Spleen (tissue), 11 donors: Measurements from ENCODE around the gene ARF3. TPM values are rescaled to one million over a fixed set of nuclear protein-coding genes. Genes with fewer than 3 reads are reported as not detected.

ENCODE experiments used
- DNase-seq: peaks from one replicate; pipeline ENCODE4 v3.0.0-alpha.2; 2020
- H3K27ac ChIP-seq, 8 donors: fragments of 200-600 bp; sonication (generic) in 7 of 8; 1 replicate in 4 of 8; 2 replicates in 4 of 8; pipeline versions ENCODE4 v1.5.0 to v1.8.0; 2016 to 2021; ENCODE audit warnings: inconsistent platforms in 4 of 8, mild to moderate bottlenecking in 4 of 8, moderate library complexity in 1 of 8
- H3K27me3 ChIP-seq, 7 donors: fragments of 200-600 bp; sonication (generic) in 6 of 7; replicated peaks in 1 of 7; 1 replicate in 4 of 7; 2 replicates in 3 of 7; pipeline versions ENCODE4 v1.5.0 to v1.8.0; 2016 to 2021; ENCODE audit warnings: inconsistent platforms in 3 of 7, mild to moderate bottlenecking in 1 of 7
- H3K36me3 ChIP-seq, 6 donors: fragments of 200-600 bp; sonication (generic) in 5 of 6; 1 replicate in 4 of 6; 2 replicates in 2 of 6; pipeline versions ENCODE4 v1.5.0 to v1.8.0; 2016 to 2021; ENCODE audit warnings: inconsistent platforms in 2 of 6
- H3K4me1 ChIP-seq, 6 donors: fragments of 200-600 bp; sonication (generic) in 5 of 6; 1 replicate in 3 of 6; 2 replicates in 3 of 6; pipeline versions ENCODE4 v1.5.0 to v1.8.0; 2016 to 2021; ENCODE audit warnings: inconsistent platforms in 3 of 6
- H3K4me3 ChIP-seq, 8 donors: fragments of 200-600 bp; sonication (generic) in 7 of 8; 1 replicate in 4 of 8; 2 replicates in 4 of 8; pipeline versions ENCODE4 v1.5.0 to v1.8.0; 2016 to 2021; ENCODE audit warnings: inconsistent platforms in 4 of 8, mild to moderate bottlenecking in 4 of 8, moderate library complexity in 2 of 8
- H3K9me3 ChIP-seq, 8 donors: fragments of 200-600 bp; sonication (generic) in 7 of 8; 1 replicate in 4 of 8; 2 replicates in 4 of 8; pipeline versions ENCODE4 v1.5.0 to v1.8.0; 2016 to 2021; ENCODE audit warnings: inconsistent platforms in 4 of 8
- CTCF ChIP-seq, 11 experiments: fragments of 200-600 bp in 7 of 11; fragments of 450-650 bp in 4 of 11; sonication (generic) in 4 of 11; IDR thresholded peaks in 8 of 11; conservative IDR thresholded peaks in 3 of 11; 1 replicate in 7 of 11; 2 replicates in 4 of 11; pipeline versions ENCODE4 v1.4.0 to v1.8.0; 2016 to 2021; ENCODE audit warnings: antibody characterized with exemption in 11 of 11, inconsistent platforms in 4 of 11, mild to moderate bottlenecking in 1 of 11
- POLR2A ChIP-seq, 3 donors: fragments of 450-650 bp; IDR thresholded peaks; one replicate each; pipeline ENCODE4 v1.5.1; 2017; ENCODE audit warnings: antibody characterized with exemption in 3 of 3, mild to moderate bottlenecking in 1 of 3
- POLR2AphosphoS5 ChIP-seq, 3 donors: sonication (generic); formaldehyde crosslinking; IDR thresholded peaks; one replicate each; pipeline ENCODE4 v1.5.1; 2017; ENCODE audit warnings: antibody characterized with exemption in 3 of 3
- WGBS, 5 donors: extraction: QIAGEN DNeasy Blood & Tissue Kit in 3 of 5; methylation state at CpG; one replicate each; pipeline versions ENCODE4 v1.1.5 to v1.1.7; 2013 to 2018; 5-methylcytosine and 5-hydroxymethylcytosine counted together
- intact Hi-C: fragments of 100-400 bp; cut with DNase I; formaldehyde crosslinking; loops from one replicate; pipeline ENCODE4 v1.15.0; 2023; ENCODE audit warnings: low total_unique reads
- polyA plus RNA-seq, 3 donors: library from polyadenylated mRNA; stranded (reverse); fragments of 200-250 nt; gene quantifications; one replicate each; pipeline ENCODE4 v1.2.1, GENCODE V29; 2013
- total RNA-seq, 7 donors: library from RNA; depleted of rRNA in 3 of 7; stranded (reverse); fragments of >200 nt in 3 of 7; fragmentation: NEBNext Ultra II Directional in 4 of 7; extraction: Animal tissue kit (Norgen Biotek cat#: 25700) in 4 of 7; gene quantifications; one replicate each; pipeline versions ENCODE4 v1.1.0 to v1.2.1, GENCODE V29; 2016 to 2021
- donor health status: healthy with polysubstance abuse.
- donor health status: DM: no; HTN: no; CAD: no; lungs with moderate emphysema.
- donor health status: DM: no; HTN: no; CAD: no.
- donor health status: Bipolar disorder and iron deficiency.
- donor health status: healthy.
- donor health status: DM: no; HTN: no; CAD: no.
- donor health status: DM: yes; HTN: yes; CAD: no.

Gene ARF3
- total and polyA plus RNA-seq, 10 donors: 22.2 to 152 (median 80.5) TPM

GRCh38 chr12:48956279-48957140 is 777 bp downstream of the ARF3 start:
- H3K27ac ChIP-seq: peak overlapping the region; percentile 70 to 93 (median 86)
- WGBS, 5 donors: 1 to 4% (median 2%) methylated on average over 26 to 29 of the region's 29 CpGs
- H3K27me3 ChIP-seq: no peaks in the 10 kb centered on the region
- intact Hi-C loops: no loop called here
- H3K36me3 ChIP-seq: peaks cover 0 to 26% (median 8%) of the 10 kb centered on the region in 6 donors
- no peak for TF ChIP-seq CTCF (IDR thresholded peaks at IDR 0.05 in 8 of 11, conservative IDR thresholded peaks at IDR 0.05 in 3 of 11)
- no peak for TF ChIP-seq POLR2A (IDR thresholded peaks at IDR 0.05)
- TF ChIP-seq POLR2AphosphoS5 (IDR thresholded peaks at IDR 0.05): peak in 2 of 3 donors; percentile 34 to 47
- no peaks in the 10 kb centered on the region for H3K9me3 ChIP-seq
- peaks cover 17 to 63% (median 43%) of the 10 kb centered on the region in 6 donors for H3K4me1 ChIP-seq
- peak overlapping the region; percentile 89 to 100 (median 98) for H3K4me3 ChIP-seq
- DNase-seq: peak; percentile 83

GRCh38 chr12:48954841-48955501 is 2.3 kb downstream of the ARF3 start:
- H3K27ac ChIP-seq: peak overlapping the region in 6 of 8 donors; percentile 13 to 93 (median 25)

GRCh38 chr12:48954061-48954460 is 3.2 kb downstream of the ARF3 start:
- intact Hi-C loops: no loop called here
- H3K27me3 ChIP-seq: no peaks in the 10 kb centered on the region
- WGBS, 5 donors: 90 to 99% (median 97%) methylated on average over 3 of the region's 3 CpGs
- H3K36me3 ChIP-seq: peaks cover 0 to 47% (median 11%) of the 10 kb centered on the region in 6 donors
- TF ChIP-seq POLR2A (IDR thresholded peaks at IDR 0.05) (no peak), CTCF (IDR thresholded peaks at IDR 0.05 in 8 of 11, conservative IDR thresholded peaks at IDR 0.05 in 3 of 11) (no peak), POLR2AphosphoS5 (IDR thresholded peaks at IDR 0.05) (no peak)
- H3K27ac ChIP-seq: no peak overlapping the region
- H3K9me3 ChIP-seq: no peaks in the 10 kb centered on the region
- no peak overlapping the region for H3K4me3 ChIP-seq
- peaks cover 17 to 70% (median 40%) of the 10 kb centered on the region in 6 donors for H3K4me1 ChIP-seq
- no peak for DNase-seq

More at GRCh38 chr12:48954841-48955501, 2.3 kb downstream of the ARF3 start:
- no peak for DNase-seq
- TF ChIP-seq POLR2AphosphoS5 (IDR thresholded peaks at IDR 0.05) (no peak), POLR2A (IDR thresholded peaks at IDR 0.05) (no peak), CTCF (IDR thresholded peaks at IDR 0.05 in 8 of 11, conservative IDR thresholded peaks at IDR 0.05 in 3 of 11) (no peak)
- H3K4me1 ChIP-seq: peaks cover 17 to 70% (median 40%) of the 10 kb centered on the region in 6 donors
- H3K36me3 ChIP-seq: peaks cover 0 to 39% (median 11%) of the 10 kb centered on the region in 6 donors
- 38 to 61% (median 50%) methylated on average over 3 of the region's 3 CpGs for WGBS, 5 donors
- H3K27me3 ChIP-seq: no peaks in the 10 kb centered on the region
- H3K4me3 ChIP-seq: peak overlapping the region in 1 of 8 donors; percentile 89
- intact Hi-C loops: no loop called here
- H3K9me3 ChIP-seq: no peaks in the 10 kb centered on the region

- intact Hi-C loops: no loop called here
- H3K4me3 ChIP-seq: no peak overlapping the region
- TF ChIP-seq CTCF (IDR thresholded peaks at IDR 0.05 in 8 of 11, conservative IDR thresholded peaks at IDR 0.05 in 3 of 11) (no peak), POLR2A (IDR thresholded peaks at IDR 0.05) (no peak), POLR2AphosphoS5 (IDR thresholded peaks at IDR 0.05) (no peak)
- no peaks in the 10 kb centered on the region for H3K27me3 ChIP-seq
- WGBS, 5 donors: 88 to 94% (median 89%) methylated on average over 4 of the region's 4 CpGs
- H3K4me1 ChIP-seq: peaks cover 13 to 75% (median 37%) of the 10 kb centered on the region in 6 donors
- no peak for DNase-seq
- H3K27ac ChIP-seq: no peak overlapping the region
- peaks cover 0 to 55% (median 11%) of the 10 kb centered on the region in 6 donors for H3K36me3 ChIP-seq
- no peaks in the 10 kb centered on the region for H3K9me3 ChIP-seq
These were observed 4.6 kb downstream of the ARF3 start for GRCh38 chr12:48952691-48953090.
